Spleen (tissue), 11 donors: Measurements from ENCODE around the gene KMT2D. TPM values are rescaled to one million over a fixed set of nuclear protein-coding genes. Genes with fewer than 3 reads are reported as not detected.

Experiments
- DNase-seq: peaks from one replicate; pipeline ENCODE4 v3.0.0-alpha.2; 2020
- H3K27ac ChIP-seq, 8 donors: fragments of 200-600 bp; sonication (generic) in 7 of 8; 1 replicate in 4 of 8; 2 replicates in 4 of 8; pipeline versions ENCODE4 v1.5.0 to v1.8.0; 2016 to 2021; ENCODE audit warnings: inconsistent platforms in 4 of 8, mild to moderate bottlenecking in 4 of 8, moderate library complexity in 1 of 8
- H3K27me3 ChIP-seq, 7 donors: fragments of 200-600 bp; sonication (generic) in 6 of 7; replicated peaks in 1 of 7; 1 replicate in 4 of 7; 2 replicates in 3 of 7; pipeline versions ENCODE4 v1.5.0 to v1.8.0; 2016 to 2021; ENCODE audit warnings: inconsistent platforms in 3 of 7, mild to moderate bottlenecking in 1 of 7
- H3K36me3 ChIP-seq, 6 donors: fragments of 200-600 bp; sonication (generic) in 5 of 6; 1 replicate in 4 of 6; 2 replicates in 2 of 6; pipeline versions ENCODE4 v1.5.0 to v1.8.0; 2016 to 2021; ENCODE audit warnings: inconsistent platforms in 2 of 6
- H3K4me1 ChIP-seq, 6 donors: fragments of 200-600 bp; sonication (generic) in 5 of 6; 1 replicate in 3 of 6; 2 replicates in 3 of 6; pipeline versions ENCODE4 v1.5.0 to v1.8.0; 2016 to 2021; ENCODE audit warnings: inconsistent platforms in 3 of 6
- H3K4me3 ChIP-seq, 8 donors: fragments of 200-600 bp; sonication (generic) in 7 of 8; 1 replicate in 4 of 8; 2 replicates in 4 of 8; pipeline versions ENCODE4 v1.5.0 to v1.8.0; 2016 to 2021; ENCODE audit warnings: inconsistent platforms in 4 of 8, mild to moderate bottlenecking in 4 of 8, moderate library complexity in 2 of 8
- H3K9me3 ChIP-seq, 8 donors: fragments of 200-600 bp; sonication (generic) in 7 of 8; 1 replicate in 4 of 8; 2 replicates in 4 of 8; pipeline versions ENCODE4 v1.5.0 to v1.8.0; 2016 to 2021; ENCODE audit warnings: inconsistent platforms in 4 of 8
- CTCF ChIP-seq, 11 experiments: fragments of 200-600 bp in 7 of 11; fragments of 450-650 bp in 4 of 11; sonication (generic) in 4 of 11; IDR thresholded peaks in 8 of 11; conservative IDR thresholded peaks in 3 of 11; 1 replicate in 7 of 11; 2 replicates in 4 of 11; pipeline versions ENCODE4 v1.4.0 to v1.8.0; 2016 to 2021; ENCODE audit warnings: antibody characterized with exemption in 11 of 11, inconsistent platforms in 4 of 11, mild to moderate bottlenecking in 1 of 11
- POLR2A ChIP-seq, 3 donors: fragments of 450-650 bp; IDR thresholded peaks; one replicate each; pipeline ENCODE4 v1.5.1; 2017; ENCODE audit warnings: antibody characterized with exemption in 3 of 3, mild to moderate bottlenecking in 1 of 3
- POLR2AphosphoS5 ChIP-seq, 3 donors: sonication (generic); formaldehyde crosslinking; IDR thresholded peaks; one replicate each; pipeline ENCODE4 v1.5.1; 2017; ENCODE audit warnings: antibody characterized with exemption in 3 of 3
- WGBS, 5 donors: extraction: QIAGEN DNeasy Blood & Tissue Kit in 3 of 5; methylation state at CpG; one replicate each; pipeline versions ENCODE4 v1.1.5 to v1.1.7; 2013 to 2018; 5-methylcytosine and 5-hydroxymethylcytosine counted together
- intact Hi-C: fragments of 100-400 bp; cut with DNase I; formaldehyde crosslinking; loops from one replicate; pipeline ENCODE4 v1.15.0; 2023; ENCODE audit warnings: low total_unique reads
- polyA plus RNA-seq, 3 donors: library from polyadenylated mRNA; stranded (reverse); fragments of 200-250 nt; gene quantifications; one replicate each; pipeline ENCODE4 v1.2.1, GENCODE V29; 2013
- total RNA-seq, 7 donors: library from RNA; depleted of rRNA in 3 of 7; stranded (reverse); fragments of >200 nt in 3 of 7; fragmentation: NEBNext Ultra II Directional in 4 of 7; extraction: Animal tissue kit (Norgen Biotek cat#: 25700) in 4 of 7; gene quantifications; one replicate each; pipeline versions ENCODE4 v1.1.0 to v1.2.1, GENCODE V29; 2016 to 2021
- donor health status: healthy with polysubstance abuse.
- donor health status: DM: no; HTN: no; CAD: no; lungs with moderate emphysema.
- donor health status: DM: no; HTN: no; CAD: no.
- donor health status: Bipolar disorder and iron deficiency.
- donor health status: healthy.
- donor health status: DM: no; HTN: no; CAD: no.
- donor health status: DM: yes; HTN: yes; CAD: no.

The KMT2D gene
- total and polyA plus RNA-seq, 10 donors: 5.1 to 172 (median 140) TPM

- intact Hi-C loops: no loop called here
- Histone ChIP-seq H3K4me1 (peaks cover 0 to 22% (median 9%) of the 10 kb centered on the region in 6 donors), H3K9me3 (no peaks in the 10 kb centered on the region), H3K4me3 (no peak overlapping the region), H3K27me3 (no peaks in the 10 kb centered on the region), H3K27ac (no peak overlapping the region), H3K36me3 (peaks cover 0 to 96% (median 87%) of the 10 kb centered on the region in 6 donors)
- TF ChIP-seq POLR2AphosphoS5 (IDR thresholded peaks at IDR 0.05): no peak
- TF ChIP-seq CTCF (IDR thresholded peaks at IDR 0.05 in 8 of 11, conservative IDR thresholded peaks at IDR 0.05 in 3 of 11): no peak
- no peak for TF ChIP-seq POLR2A (IDR thresholded peaks at IDR 0.05)
- no peak for DNase-seq
- WGBS, 5 donors: 93 to 97% (median 95%) methylated on average over 10 to 12 of the region's 12 CpGs
Measured at GRCh38 chr12:49024543-49024942, 36.1 kb downstream of the KMT2D start.

- H3K27ac ChIP-seq: no peak overlapping the region
- no peak for DNase-seq
- peaks cover 0 to 88% (median 81%) of the 10 kb centered on the region in 6 donors for H3K36me3 ChIP-seq
- WGBS, 5 donors: 84 to 98% (median 94%) methylated on average over 2 of the region's 2 CpGs
- intact Hi-C loops: no loop called here
- H3K4me3 ChIP-seq: no peak overlapping the region
- H3K9me3 ChIP-seq: no peaks in the 10 kb centered on the region
- H3K27me3 ChIP-seq: no peaks in the 10 kb centered on the region
- TF ChIP-seq CTCF (IDR thresholded peaks at IDR 0.05 in 8 of 11, conservative IDR thresholded peaks at IDR 0.05 in 3 of 11) (no peak), POLR2A (IDR thresholded peaks at IDR 0.05) (no peak), POLR2AphosphoS5 (IDR thresholded peaks at IDR 0.05) (no peak)
- peaks cover 0 to 22% (median 14%) of the 10 kb centered on the region in 6 donors for H3K4me1 ChIP-seq
Measured at GRCh38 chr12:49023812-49024211, 36.8 kb downstream of the KMT2D start.

GRCh38 chr12:49022558-49023178, 37.9 kb downstream of the KMT2D start:
- Histone ChIP-seq H3K4me1 (peaks cover 3 to 27% (median 18%) of the 10 kb centered on the region in 6 donors), H3K27ac (no peak overlapping the region), H3K9me3 (no peaks in the 10 kb centered on the region), H3K27me3 (no peaks in the 10 kb centered on the region), H3K36me3 (peaks cover 0 to 77% (median 70%) of the 10 kb centered on the region in 6 donors), H3K4me3 (no peak overlapping the region)
- DNase-seq: no peak
- WGBS, 5 donors: 87 to 97% (median 94%) methylated on average over 14 to 15 of the region's 15 CpGs
- no peak for TF ChIP-seq POLR2A (IDR thresholded peaks at IDR 0.05)
- peak in 1 of 3 donors; percentile 23 for TF ChIP-seq POLR2AphosphoS5 (IDR thresholded peaks at IDR 0.05)
- intact Hi-C loops: no loop called here

GRCh38 chr12:49021292-49021915, 39.2 kb downstream of the KMT2D start:
- Histone ChIP-seq H3K36me3 (peaks cover 0 to 64% (median 57%) of the 10 kb centered on the region in 6 donors), H3K9me3 (no peaks in the 10 kb centered on the region), H3K27ac (peak overlapping the region in 3 of 8 donors; percentile 6 to 98 (median 95)), H3K4me3 (no peak overlapping the region), H3K4me1 (peaks cover 7 to 40% (median 29%) of the 10 kb centered on the region in 6 donors), H3K27me3 (no peaks in the 10 kb centered on the region)
- intact Hi-C loops: no loop called here
- WGBS, 5 donors: 79 to 93% (median 85%) methylated on average over 10 to 11 of the region's 11 CpGs
- no peak for DNase-seq
- peak in 1 of 3 donors; percentile 12 for TF ChIP-seq POLR2AphosphoS5 (IDR thresholded peaks at IDR 0.05)
- TF ChIP-seq CTCF (IDR thresholded peaks at IDR 0.05 in 8 of 11, conservative IDR thresholded peaks at IDR 0.05 in 3 of 11): no peak
